CD4-positive, alpha-beta T cell (primary cell): ENCODE measurements around the gene CD300LG. TPM values are rescaled to one million over a fixed set of nuclear protein-coding genes. Genes with fewer than 3 reads are reported as not detected.

Source experiments
- ATAC-seq: fragments of 200-7000 bp; cut with Tn5 transposase; one replicate; pipeline ENCODE4 v1.10.0; 2022; ENCODE audit warnings: mild to moderate bottlenecking; ENCODE audit not compliant: poor library complexity
- CTCF ChIA-PET: fragments of 350-600 bp; sonication (Branson Sonifier 250); formaldehyde crosslinking; loops from one replicate; lab custom pipeline; 2021; ENCODE audit warnings: antibody characterized with exemption, inconsistent platforms; lab: Charles Lee
- POLR2A ChIA-PET: fragments of 350-600 bp; sonication (Branson Sonifier 250); formaldehyde crosslinking; loops from one replicate; lab custom pipeline; 2021; ENCODE audit warnings: antibody characterized with exemption, inconsistent platforms; lab: Charles Lee
- DNase-seq, 14 experiments: peaks; one replicate each; pipeline ENCODE4 v3.0.0-alpha.2; 2013 to 2020; ENCODE audit warnings: mixed read lengths in 2 of 14
- H3K27ac ChIP-seq, 2 donors: one replicate each; pipeline versions ENCODE4 v1.5.1 to v1.7.0; 2013; ENCODE audit warnings: low read length in 2 of 2, low read depth in 1 of 2, mild to moderate bottlenecking in 1 of 2
- H3K27me3 ChIP-seq, 2 experiments: 1 replicate in 1 of 2; 2 replicates in 1 of 2; pipeline versions ENCODE4 v1.6.1 to v1.7.0; 2013; ENCODE audit warnings: low read length in 2 of 2, control low read depth in 1 of 2, mild to moderate bottlenecking in 1 of 2, moderate library complexity in 1 of 2; ENCODE audit not compliant: insufficient read depth in 2 of 2, control insufficient read depth in 1 of 2
- H3K36me3 ChIP-seq: one replicate; pipeline ENCODE4 v1.6.1; 2013; ENCODE audit warnings: low read length, control low read depth; ENCODE audit not compliant: insufficient read depth
- H3K4me1 ChIP-seq: one replicate; pipeline ENCODE4 v1.6.1; 2013; ENCODE audit warnings: low read length, control low read depth; ENCODE audit not compliant: insufficient read depth
- H3K4me3 ChIP-seq: one replicate; pipeline ENCODE4 v1.5.1; 2013; ENCODE audit warnings: mild to moderate bottlenecking, low read length, moderate library complexity
- H3K9me3 ChIP-seq, 2 experiments: 1 replicate in 1 of 2; 2 replicates in 1 of 2; pipeline versions ENCODE4 v1.6.1 to v1.7.0; 2013; ENCODE audit warnings: low read length in 2 of 2, mild to moderate bottlenecking in 2 of 2, control low read depth in 1 of 2, moderate library complexity in 1 of 2; ENCODE audit not compliant: control insufficient read depth in 1 of 2, insufficient read depth in 1 of 2
- H3K27ac Mint-ChIP-seq: one replicate; pipeline ENCODE4 v1.8.0; 2020; ENCODE audit warnings: mixed read lengths
- H3K27me3 Mint-ChIP-seq: one replicate; pipeline ENCODE4 v1.8.0; 2021; ENCODE audit warnings: mixed read lengths
- H3K36me3 Mint-ChIP-seq: one replicate; pipeline ENCODE4 v1.8.0; 2021; ENCODE audit warnings: low read depth, mixed read lengths
- H3K4me1 Mint-ChIP-seq: one replicate; pipeline ENCODE4 v1.8.0; 2021; ENCODE audit warnings: low read depth, mixed read lengths
- H3K4me3 Mint-ChIP-seq: one replicate; pipeline ENCODE4 v1.8.0; 2020; ENCODE audit warnings: mild to moderate bottlenecking, mixed read lengths
- H3K9me3 Mint-ChIP-seq: one replicate; pipeline ENCODE4 v1.8.0; 2020; ENCODE audit warnings: mixed read lengths
- CTCF ChIP-seq: fragments of 200-600 bp; IDR thresholded peaks from one replicate; pipeline ENCODE4 v1.8.0; 2022; ENCODE audit warnings: antibody characterized with exemption, mild to moderate bottlenecking
- intact Hi-C, 2 experiments: fragments of 100-400 bp; cut with DNase I in 1 of 2; cut with micrococcal nuclease in 1 of 2; formaldehyde crosslinking; loops; one replicate each; pipeline versions ENCODE4 v1.15.1 to v1.9.0; 2023 to 2025; cut with DNase I, micrococcal nuclease
- total RNA-seq, 174 experiments: library from RNA in 2 of 174; stranded (reverse) in 2 of 174; gene quantifications; one replicate each; pipeline ENCODE4 v1.2.3 and lab custom pipeline; 2021 to 2026

The CD300LG gene
- total RNA-seq, 2 experiments from 2014 or later, result not detected

DNA sequence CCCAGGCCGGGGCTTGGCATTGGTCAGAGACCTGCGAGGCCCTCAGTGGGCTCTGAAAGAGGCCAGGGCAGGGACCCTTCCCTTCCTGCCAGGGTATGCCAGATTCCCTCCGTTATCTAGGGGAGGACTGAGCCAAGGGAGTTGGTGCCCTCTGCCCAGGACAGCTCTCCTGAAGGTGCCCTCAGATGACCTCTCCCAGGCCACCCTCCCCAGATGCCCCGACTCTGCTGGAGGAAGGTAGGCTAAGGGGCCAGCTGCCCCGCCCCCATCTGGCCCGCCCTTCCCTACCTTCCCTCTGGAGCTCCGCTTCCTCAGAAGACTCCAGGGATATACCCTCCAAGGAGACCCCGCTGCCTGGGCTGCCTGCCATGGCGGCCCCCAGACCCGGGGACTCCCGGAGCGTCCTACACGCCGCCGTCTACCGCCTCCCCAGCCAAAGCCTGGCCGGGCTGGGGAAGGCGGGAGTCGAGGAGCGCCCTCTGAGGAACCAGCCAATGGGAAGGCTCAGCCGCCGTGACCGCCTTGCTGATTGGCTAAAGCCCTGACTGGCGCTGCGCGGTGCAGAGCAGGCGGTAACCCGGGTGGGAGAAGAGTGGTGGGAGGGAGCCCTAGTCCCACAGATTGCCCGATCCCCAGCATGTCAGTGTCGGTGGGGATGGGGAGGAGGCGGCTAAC is 53.3 kb downstream of the CD300LG start:
- ATAC-seq (peak; percentile 100), DNase-seq (peak; percentile 62 to 88 (median 76))
- Histone ChIP-seq H3K27me3 (peaks cover 3 to 16% of the 10 kb centered on the region in 2 experiments), H3K4me1 (peaks cover 14% of the 10 kb centered on the region), H3K27ac (no peak overlapping the region), H3K9me3 (no peaks in the 10 kb centered on the region), H3K4me3 (peak overlapping the region; percentile 50), H3K36me3 (no peaks in the 10 kb centered on the region)
- no peak overlapping the region for H3K27ac Mint-ChIP-seq
- H3K9me3 Mint-ChIP-seq, result no peaks in the 10 kb centered on the region
- ChIA-PET CTCF (interaction anchor here (0.7 to 0.9 kb wide), 2 partner anchors 10 to 17 kb away, joined by 3 read pairs; no protein-coding TSS in a partner anchor), POLR2A (no interaction called here)
- peaks cover 11% of the 10 kb centered on the region for H3K4me1 Mint-ChIP-seq
- TF ChIP-seq CTCF, result no peak
- H3K27me3 Mint-ChIP-seq, result peaks cover 73% of the 10 kb centered on the region
- intact Hi-C loops, result no loop called here
- H3K4me3 Mint-ChIP-seq, result peak overlapping the region; percentile 84
- H3K36me3 Mint-ChIP-seq, result no peaks in the 10 kb centered on the region

DNA sequence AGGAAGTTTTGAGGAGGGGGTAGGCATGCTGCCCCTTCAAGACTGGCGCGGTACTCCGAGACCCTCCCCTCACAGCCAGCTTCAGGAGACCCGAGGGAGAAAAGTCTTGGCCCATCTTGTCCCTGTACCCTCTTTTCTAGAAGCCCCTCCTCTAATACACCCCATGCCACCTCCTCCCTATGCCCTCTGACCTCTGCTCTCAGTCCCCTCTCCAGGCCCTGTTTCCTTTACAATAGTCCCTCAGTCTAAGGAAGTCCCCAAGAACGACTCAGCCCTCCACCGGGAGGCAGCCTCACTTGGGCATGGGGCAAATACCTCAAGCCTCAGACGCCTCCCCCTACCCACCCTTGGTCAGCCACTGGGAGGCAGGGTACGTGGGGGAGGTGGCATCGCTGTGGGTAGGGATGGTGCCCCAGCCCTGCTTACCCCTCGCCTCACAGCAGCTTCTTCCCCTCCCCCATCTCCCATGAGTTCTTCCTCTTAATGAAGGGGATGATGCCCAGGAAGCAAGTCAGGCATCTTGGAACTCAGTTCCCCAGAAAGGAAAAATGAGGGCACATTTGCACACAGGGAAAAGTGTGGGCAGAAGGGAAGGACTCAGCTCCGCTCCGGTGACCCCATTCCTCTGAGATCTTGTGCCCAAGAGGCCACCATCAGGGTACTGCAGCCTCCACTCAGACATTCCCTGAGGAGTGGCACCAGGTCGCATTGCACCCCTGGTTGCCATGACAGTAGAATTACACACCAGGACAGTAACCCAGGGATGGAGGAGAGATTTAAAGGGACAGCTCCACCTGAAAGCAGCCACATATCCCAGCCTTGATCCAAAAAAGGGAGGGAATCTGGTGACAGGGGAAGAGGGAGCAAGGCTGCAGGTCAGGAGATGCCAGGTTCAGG is 54.1 kb downstream of the CD300LG start:
- H3K4me1 ChIP-seq, result peaks cover 22% of the 10 kb centered on the region
- H3K27ac ChIP-seq, result no peak overlapping the region
- ChIA-PET CTCF (interaction anchor here (0.5 to 0.7 kb wide), 2 partner anchors 9 to 135 kb away, joined by 3 read pairs; no protein-coding TSS in a partner anchor), POLR2A (no interaction called here)
- DNase-seq (peak in 1 of 14 experiments; percentile 34), ATAC-seq (peak; percentile 9)
- H3K9me3 Mint-ChIP-seq, result no peaks in the 10 kb centered on the region
- H3K27ac Mint-ChIP-seq, result no peak overlapping the region
- H3K4me1 Mint-ChIP-seq, result peaks cover 15% of the 10 kb centered on the region
- H3K36me3 ChIP-seq, result no peaks in the 10 kb centered on the region
- peak overlapping the region; percentile 84 for H3K4me3 Mint-ChIP-seq
- peak overlapping the region; percentile 50 for H3K4me3 ChIP-seq
- no peaks in the 10 kb centered on the region for H3K36me3 Mint-ChIP-seq
- no peaks in the 10 kb centered on the region for H3K9me3 ChIP-seq
- H3K27me3 ChIP-seq, result peaks cover 11 to 24% of the 10 kb centered on the region in 2 experiments
- no peak for TF ChIP-seq CTCF
- peaks cover 73% of the 10 kb centered on the region for H3K27me3 Mint-ChIP-seq
- intact Hi-C loops, result no loop called here

- H3K4me1 ChIP-seq, result peaks cover 31% of the 10 kb centered on the region
- Mint-ChIP-seq H3K36me3 (no peaks in the 10 kb centered on the region), H3K4me3 (no peak overlapping the region), H3K4me1 (peaks cover 24% of the 10 kb centered on the region), H3K27ac (no peak overlapping the region), H3K27me3 (peaks cover 73% of the 10 kb centered on the region), H3K9me3 (no peaks in the 10 kb centered on the region)
- H3K9me3 ChIP-seq, result no peaks in the 10 kb centered on the region
- no peak for TF ChIP-seq CTCF
- POLR2A ChIA-PET, result no interaction called here
- no peak overlapping the region for H3K4me3 ChIP-seq
- ATAC-seq, result no peak
- no peaks in the 10 kb centered on the region for H3K36me3 ChIP-seq
- peaks cover 15 to 31% of the 10 kb centered on the region in 2 experiments for H3K27me3 ChIP-seq
- H3K27ac ChIP-seq, result no peak overlapping the region
- DNase-seq, result no peak
- CTCF ChIA-PET, result no interaction called here
- intact Hi-C loops, result no loop called here
Observed at GRCh38 chr17:43901861-43902589, 55.0 kb downstream of the CD300LG start.
